ENCODE data around the gene MEP1B.

The MEP1B gene

DNA sequence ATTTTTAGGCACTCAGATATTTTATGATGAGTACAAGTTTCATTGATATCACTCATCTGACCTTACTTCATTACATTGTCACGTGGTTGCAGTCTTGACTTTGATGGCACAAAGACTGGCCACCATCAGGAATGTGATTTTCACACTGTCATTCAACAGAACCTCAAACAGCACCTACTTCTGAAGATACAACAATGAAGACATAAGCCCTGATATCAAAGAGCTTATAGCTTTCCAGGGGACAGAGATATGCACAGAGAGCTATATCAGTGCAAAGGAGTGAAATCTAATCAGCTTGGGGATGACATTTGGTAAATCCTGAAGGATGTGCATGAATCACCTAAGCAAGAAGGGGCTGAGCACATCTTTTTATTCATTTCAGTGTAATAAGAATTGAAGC is 72.3 kb downstream of the MEP1B start:
- DNase-seq = no peak

DNA sequence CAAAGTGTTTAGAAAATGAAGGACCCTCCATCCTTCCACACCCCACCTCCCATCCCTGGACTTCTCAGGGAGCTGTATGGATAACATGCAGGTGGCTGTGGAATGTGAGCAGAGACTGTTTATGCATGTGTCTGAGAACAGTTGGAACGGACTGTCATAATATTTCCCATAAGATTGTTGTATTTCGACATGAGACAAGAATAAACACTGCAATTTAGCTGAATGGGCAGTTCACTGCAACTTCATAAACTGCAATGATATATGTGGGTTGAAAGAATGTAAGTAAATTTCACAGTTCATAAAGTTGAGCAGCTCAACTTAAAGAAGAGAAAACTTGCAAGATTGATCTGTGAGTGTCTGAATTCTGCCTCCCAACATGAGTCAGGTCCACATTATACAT is 74.6 kb downstream of the MEP1B start:
- no peak for DNase-seq

- no peak for DNase-seq
These were observed 77.6 kb downstream of the MEP1B start for GRCh38 chr18:32267463-32267862.

Measured in amygdala (tissue), 56 donors.